ENCODE data around the gene STEEP1.

- no peak for TF ChIP-seq ZBTB33 (IDR thresholded peaks at IDR 0.05; ENCODE audit: extremely low read depth, insufficient replicate concordance, low read length)
- no peak for TF ChIP-seq POLR2A (IDR thresholded peaks at IDR 0.05; ENCODE audit: borderline replicate concordance, extremely low read depth, insufficient read depth, insufficient read length)
- no peak for TF ChIP-seq CTCF (IDR thresholded peaks at IDR 0.05 in 2 of 3, conservative IDR thresholded peaks at IDR 0.05 in 1 of 3; ENCODE audit: borderline replicate concordance in 1 of 3, insufficient read depth in 1 of 3, low read depth in 2 of 3, low read length in 2 of 3)
- no peak for TF ChIP-seq MAX (IDR thresholded peaks at IDR 0.05)
- no peak for TF ChIP-seq RAD21 (IDR thresholded peaks at IDR 0.05; ENCODE audit: low read depth)
- TF ChIP-seq EZH2 (IDR thresholded peaks at IDR 0.05): no peak
- no peak for TF ChIP-seq EZH2phosphoT487 (IDR thresholded peaks at IDR 0.05; ENCODE audit: borderline replicate concordance)
- TF ChIP-seq POLR2AphosphoS5 (IDR thresholded peaks at IDR 0.05; ENCODE audit: low read depth, low read length): no peak
- no peak for TF ChIP-seq REST (IDR thresholded peaks at IDR 0.05; ENCODE audit: low read depth)
- no peak for TF ChIP-seq ATF3 (IDR thresholded peaks at IDR 0.05)
- TF ChIP-seq ZFX (IDR thresholded peaks at IDR 0.05): no peak
- no peak for TF ChIP-seq YY1 (IDR thresholded peaks at IDR 0.05; ENCODE audit: extremely low read depth, insufficient replicate concordance, low read depth, low read length)
- no peak for TF ChIP-seq FOSL1 (IDR thresholded peaks at IDR 0.05; ENCODE audit: low read depth)
- TF ChIP-seq ZNF274 (IDR thresholded peaks at IDR 0.05; ENCODE audit: low read depth, low read length): no peak
Measured at GRCh38 chrX:119573840-119574393, 8.7 kb upstream of the STEEP1 start.
